DOHH2 (cell line): ENCODE data around the gene PPP2R2D.

Experiments used
- H3F3A ChIP-seq: fragments of 200-600 bp; sonication (generic), shearing (Covaris generic); 2 replicates; pipeline ENCODE4 v1.6.0; 2016; ENCODE audit warnings: antibody characterized with exemption, mild to moderate bottlenecking; ENCODE audit not compliant: control insufficient read depth, insufficient read depth
- H3K27ac ChIP-seq: fragments of 200-600 bp; sonication (generic); 2 replicates; pipeline ENCODE4 v1.5.1; 2014; ENCODE audit warnings: low read depth, mild to moderate bottlenecking, low read length, moderate library complexity
- H3K27me3 ChIP-seq: fragments of 200-600 bp; sonication (generic); 2 replicates; pipeline ENCODE4 v1.6.1; 2014; ENCODE audit warnings: mild to moderate bottlenecking, low read length, mixed read lengths; ENCODE audit not compliant: control insufficient read depth
- H3K36me3 ChIP-seq: fragments of 200-600 bp; sonication (generic); 2 replicates; pipeline ENCODE4 v1.6.1; 2014; ENCODE audit warnings: mild to moderate bottlenecking, low read length, moderate library complexity, mixed read lengths; ENCODE audit not compliant: control insufficient read depth
- H3K4me1 ChIP-seq: fragments of 200-600 bp; sonication (generic); 2 replicates; pipeline ENCODE4 v1.6.1; 2014; ENCODE audit warnings: mild to moderate bottlenecking, low read length, mixed read lengths; ENCODE audit not compliant: control insufficient read depth
- H3K4me2 ChIP-seq: fragments of 200-600 bp; sonication (generic); 2 replicates; pipeline ENCODE4 v1.6.0; 2014; ENCODE audit warnings: mild to moderate bottlenecking, low read length, moderate library complexity
- H3K4me3 ChIP-seq: fragments of 200-600 bp; sonication (generic); 2 replicates; pipeline ENCODE4 v1.5.1; 2014; ENCODE audit warnings: mild to moderate bottlenecking, low read length, mixed read lengths
- H3K79me2 ChIP-seq: fragments of 200-600 bp; sonication (generic); 2 replicates; pipeline ENCODE4 v1.6.1; 2014; ENCODE audit warnings: mild to moderate bottlenecking, low read length, mixed read lengths; ENCODE audit not compliant: control insufficient read depth
- H3K9me2 ChIP-seq: fragments of 200-600 bp; sonication (generic); replicated peaks from 2 replicates; pipeline ENCODE4 v1.6.1; 2014; ENCODE audit warnings: mild to moderate bottlenecking, low read length, mixed read lengths; ENCODE audit not compliant: control insufficient read depth
- H3K9me3 ChIP-seq: fragments of 200-600 bp; sonication (generic); 2 replicates; pipeline ENCODE4 v1.6.1; 2014; ENCODE audit warnings: antibody characterized with exemption, low read length, mixed read lengths; ENCODE audit not compliant: control insufficient read depth, insufficient read depth
- H4K20me1 ChIP-seq: fragments of 200-600 bp; sonication (generic); 2 replicates; pipeline ENCODE4 v1.6.0; 2014; ENCODE audit warnings: low read depth, mild to moderate bottlenecking, antibody characterized with exemption, low read length, moderate library complexity; ENCODE audit not compliant: control insufficient read depth, insufficient read depth
- CTCF ChIP-seq: fragments of 200-600 bp; sonication (generic); IDR thresholded peaks from one replicate; pipeline ENCODE4 v1.5.1; 2014; ENCODE audit warnings: antibody characterized with exemption, mild to moderate bottlenecking, low read depth, low read length; ENCODE audit not compliant: poor library complexity, severe bottlenecking
- EZH2phosphoT487 ChIP-seq: fragments of 200-600 bp; sonication (generic); IDR thresholded peaks from 2 replicates; pipeline ENCODE4 v1.6.1; 2017; ENCODE audit warnings: borderline replicate concordance, mild to moderate bottlenecking, antibody characterized with exemption, low read length, moderate library complexity, mixed read lengths

PPP2R2D gene

GRCh38 chr10:131943021-131943814 is 42.4 kb downstream of the PPP2R2D start:
- H3K79me2 ChIP-seq, result no peaks in the 10 kb centered on the region
- H3K27ac ChIP-seq, result no peak overlapping the region
- H3K27me3 ChIP-seq, result no peaks in the 10 kb centered on the region
- H3K9me3 ChIP-seq, result no peaks in the 10 kb centered on the region
- no peak overlapping the region for H3K4me2 ChIP-seq
- no peaks in the 10 kb centered on the region for H3K4me1 ChIP-seq
- TF ChIP-seq EZH2phosphoT487, result no peak
- no peak for TF ChIP-seq CTCF
- H3K4me3 ChIP-seq, result no peak overlapping the region
- H3F3A ChIP-seq, result no peaks in the 10 kb centered on the region
- peaks cover 89% of the 10 kb centered on the region for H3K36me3 ChIP-seq
- no peaks in the 10 kb centered on the region for H3K9me2 ChIP-seq
- 0 out of 2 replicates have a peak, but pooled peaks cover 5% of the 10 kb centered on the region for H4K20me1 ChIP-seq

GRCh38 chr10:131944412-131944811 is 43.6 kb downstream of the PPP2R2D start:
- no peak overlapping the region for H3K4me2 ChIP-seq
- no peaks in the 10 kb centered on the region for H3K4me1 ChIP-seq
- H3K36me3 ChIP-seq, result peaks cover 94% of the 10 kb centered on the region
- H3K27me3 ChIP-seq, result no peaks in the 10 kb centered on the region
- H3K9me2 ChIP-seq, result no peaks in the 10 kb centered on the region
- H3K79me2 ChIP-seq, result no peaks in the 10 kb centered on the region
- H3K27ac ChIP-seq, result no peak overlapping the region
- H3K4me3 ChIP-seq, result no peak overlapping the region
- 0 out of 2 replicates have a peak, but pooled peaks cover 5% of the 10 kb centered on the region for H4K20me1 ChIP-seq
- no peaks in the 10 kb centered on the region for H3K9me3 ChIP-seq
- TF ChIP-seq EZH2phosphoT487 (no peak), CTCF (no peak)
- H3F3A ChIP-seq, result no peaks in the 10 kb centered on the region

GRCh38 chr10:131944976-131945695 is 44.3 kb downstream of the PPP2R2D start:
- H3K9me2 ChIP-seq, result no peaks in the 10 kb centered on the region
- H3F3A ChIP-seq, result no peaks in the 10 kb centered on the region
- H3K27ac ChIP-seq, result no peak overlapping the region
- H3K79me2 ChIP-seq, result no peaks in the 10 kb centered on the region
- no peak overlapping the region for H3K4me2 ChIP-seq
- TF ChIP-seq CTCF, result no peak
- no peak for TF ChIP-seq EZH2phosphoT487
- H3K36me3 ChIP-seq, result peaks cover 90% of the 10 kb centered on the region
- no peak overlapping the region for H3K4me3 ChIP-seq
- 0 out of 2 replicates have a peak, but pooled peaks cover 5% of the 10 kb centered on the region for H4K20me1 ChIP-seq
- no peaks in the 10 kb centered on the region for H3K9me3 ChIP-seq
- H3K27me3 ChIP-seq, result no peaks in the 10 kb centered on the region
- no peaks in the 10 kb centered on the region for H3K4me1 ChIP-seq
